ENCODE measurements around the gene ADGRL3.

- TF ChIP-seq, protein P1, sequence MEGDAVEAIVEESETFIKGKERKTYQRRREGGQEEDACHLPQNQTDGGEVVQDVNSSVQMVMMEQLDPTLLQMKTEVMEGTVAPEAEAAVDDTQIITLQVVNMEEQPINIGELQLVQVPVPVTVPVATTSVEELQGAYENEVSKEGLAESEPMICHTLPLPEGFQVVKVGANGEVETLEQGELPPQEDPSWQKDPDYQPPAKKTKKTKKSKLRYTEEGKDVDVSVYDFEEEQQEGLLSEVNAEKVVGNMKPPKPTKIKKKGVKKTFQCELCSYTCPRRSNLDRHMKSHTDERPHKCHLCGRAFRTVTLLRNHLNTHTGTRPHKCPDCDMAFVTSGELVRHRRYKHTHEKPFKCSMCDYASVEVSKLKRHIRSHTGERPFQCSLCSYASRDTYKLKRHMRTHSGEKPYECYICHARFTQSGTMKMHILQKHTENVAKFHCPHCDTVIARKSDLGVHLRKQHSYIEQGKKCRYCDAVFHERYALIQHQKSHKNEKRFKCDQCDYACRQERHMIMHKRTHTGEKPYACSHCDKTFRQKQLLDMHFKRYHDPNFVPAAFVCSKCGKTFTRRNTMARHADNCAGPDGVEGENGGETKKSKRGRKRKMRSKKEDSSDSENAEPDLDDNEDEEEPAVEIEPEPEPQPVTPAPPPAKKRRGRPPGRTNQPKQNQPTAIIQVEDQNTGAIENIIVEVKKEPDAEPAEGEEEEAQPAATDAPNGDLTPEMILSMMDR (IDR thresholded peaks at IDR 0.05) = no peak
- TF ChIP-seq POLR2A (IDR thresholded peaks at IDR 0.05) = no peak
Measured at GRCh38 chr4:61173799-61174198, 26.3 kb upstream of the ADGRL3 start.

Measured in adrenal gland (tissue), 5 donors.